GM08714 (cell line): Measurements from ENCODE around the gene ARHGEF25.
A peak's percentile ranks its signal among the peaks of the same experiment; 100 is the strongest.
"Not testable (repeated sequence)": the region's sequence is repeated elsewhere in the genome, so short reads cannot be mapped to it uniquely, and the experiment has no call there.

Source experiments
- H3K4me3 ChIP-seq: fragments of 200-500 bp; sonication (Bioruptor generic); 2 replicates; pipeline ENCODE4 v1.5.1; 2014; ENCODE audit warnings: mild to moderate bottlenecking, low read length, inconsistent platforms
- ZNF274 ChIP-seq: IDR thresholded peaks from 2 replicates; pipeline ENCODE4 v1.6.1; 2012; ENCODE audit warnings: mild to moderate bottlenecking, low read depth, low read length

ARHGEF25 gene

DNA sequence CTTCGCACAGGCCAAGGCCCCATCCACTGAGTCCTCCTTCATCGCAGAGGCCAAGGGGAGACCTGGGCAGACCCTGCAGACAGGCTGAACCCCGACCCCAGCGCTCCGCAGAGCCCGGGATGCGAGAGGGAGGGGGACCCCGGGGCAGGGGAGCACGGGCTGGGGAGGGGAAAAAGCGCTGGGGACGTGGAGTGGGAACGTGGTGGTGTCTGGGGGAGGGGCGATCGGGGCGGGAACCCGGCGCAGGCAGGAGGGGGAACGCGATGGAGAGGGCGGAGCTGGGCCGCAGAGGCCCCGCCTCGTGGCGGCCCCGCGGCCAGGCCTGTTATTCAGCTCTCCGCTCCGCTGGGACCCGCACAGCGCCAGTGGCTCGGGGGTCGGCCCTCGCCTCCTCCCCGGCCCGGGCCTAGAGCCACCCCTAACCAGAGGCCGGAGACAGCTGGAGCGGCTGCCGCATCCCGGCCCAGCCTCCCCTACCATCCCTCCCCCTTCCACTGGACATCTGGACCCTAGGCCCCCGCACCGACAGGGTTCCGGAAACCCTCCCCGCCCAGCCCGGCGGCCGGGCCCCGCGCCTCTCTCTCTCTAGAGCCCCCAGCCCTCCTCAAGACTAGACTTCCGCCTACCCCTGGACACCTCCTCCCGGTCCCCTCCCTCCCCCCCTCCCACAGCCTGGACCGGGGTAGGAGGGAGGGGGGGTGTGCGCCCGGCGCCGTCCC lies at the start of gene ARHGEF25:
Gene ARHGEF25, plus strand, starts transcription at position 328 of the 719 bp plus-strand sequence. CDS start 460 bp downstream, outside the sequence.
- TF ChIP-seq ZNF274: no peak
- peak within 1 kb of the TSS; percentile 57; the same call in 1 of the 2 replicates for H3K4me3 ChIP-seq

DNA sequence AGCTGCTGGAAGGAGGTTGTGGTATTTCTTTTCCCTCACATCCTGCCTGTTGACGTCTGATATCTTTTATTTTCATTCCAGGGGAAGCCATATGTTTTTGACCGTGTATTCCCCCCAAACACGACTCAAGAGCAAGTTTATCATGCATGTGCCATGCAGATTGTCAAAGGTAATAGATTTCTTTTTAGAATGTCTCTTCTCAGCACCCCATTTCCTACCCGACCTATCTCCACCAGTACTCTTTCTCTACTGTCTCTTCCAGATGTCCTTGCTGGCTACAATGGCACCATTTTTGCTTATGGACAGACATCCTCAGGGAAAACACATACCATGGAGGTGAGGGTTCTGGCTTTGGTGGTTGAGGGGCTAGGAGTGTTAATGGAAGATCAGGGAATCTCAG lies 47.9 kb upstream of the ARHGEF25 start:
- TF ChIP-seq ZNF274: no peak
- no peak overlapping the region for H3K4me3 ChIP-seq

GRCh38 chr12:57564178-57564740 lies 47.0 kb upstream of the ARHGEF25 start:
- H3K4me3 ChIP-seq: no peak overlapping the region
- no peak for TF ChIP-seq ZNF274

GRCh38 chr12:57568838-57569237 lies 42.4 kb upstream of the ARHGEF25 start:
- TF ChIP-seq ZNF274: no peak
- no peak overlapping the region for H3K4me3 ChIP-seq

DNA sequence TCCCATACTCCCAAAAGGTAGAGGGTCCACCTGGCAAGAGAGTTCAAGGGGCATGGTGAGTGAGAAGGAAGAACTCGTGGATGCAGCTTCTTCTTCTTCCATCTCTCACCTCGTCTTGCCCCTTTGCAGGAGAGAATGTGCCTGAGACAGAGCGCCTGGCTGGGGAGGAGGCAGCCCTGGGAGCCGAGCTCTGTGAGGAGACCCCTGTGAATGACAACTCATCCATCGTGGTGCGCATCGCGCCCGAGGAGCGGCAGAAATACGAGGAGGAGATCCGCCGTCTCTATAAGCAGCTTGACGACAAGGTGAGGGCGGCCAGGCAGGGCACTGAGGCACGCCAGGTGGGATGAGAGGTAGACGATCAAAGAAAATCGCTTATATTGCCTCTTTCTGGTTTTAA lies 41.4 kb upstream of the ARHGEF25 start:
- TF ChIP-seq ZNF274: no peak

GRCh38 chr12:57570438-57570837 lies 40.8 kb upstream of the ARHGEF25 start:
- H3K4me3 ChIP-seq: not testable (repeated sequence)

More for the DNA sequence above, 41.4 kb upstream of the ARHGEF25 start:
- no peak overlapping the region for H3K4me3 ChIP-seq

DNA sequence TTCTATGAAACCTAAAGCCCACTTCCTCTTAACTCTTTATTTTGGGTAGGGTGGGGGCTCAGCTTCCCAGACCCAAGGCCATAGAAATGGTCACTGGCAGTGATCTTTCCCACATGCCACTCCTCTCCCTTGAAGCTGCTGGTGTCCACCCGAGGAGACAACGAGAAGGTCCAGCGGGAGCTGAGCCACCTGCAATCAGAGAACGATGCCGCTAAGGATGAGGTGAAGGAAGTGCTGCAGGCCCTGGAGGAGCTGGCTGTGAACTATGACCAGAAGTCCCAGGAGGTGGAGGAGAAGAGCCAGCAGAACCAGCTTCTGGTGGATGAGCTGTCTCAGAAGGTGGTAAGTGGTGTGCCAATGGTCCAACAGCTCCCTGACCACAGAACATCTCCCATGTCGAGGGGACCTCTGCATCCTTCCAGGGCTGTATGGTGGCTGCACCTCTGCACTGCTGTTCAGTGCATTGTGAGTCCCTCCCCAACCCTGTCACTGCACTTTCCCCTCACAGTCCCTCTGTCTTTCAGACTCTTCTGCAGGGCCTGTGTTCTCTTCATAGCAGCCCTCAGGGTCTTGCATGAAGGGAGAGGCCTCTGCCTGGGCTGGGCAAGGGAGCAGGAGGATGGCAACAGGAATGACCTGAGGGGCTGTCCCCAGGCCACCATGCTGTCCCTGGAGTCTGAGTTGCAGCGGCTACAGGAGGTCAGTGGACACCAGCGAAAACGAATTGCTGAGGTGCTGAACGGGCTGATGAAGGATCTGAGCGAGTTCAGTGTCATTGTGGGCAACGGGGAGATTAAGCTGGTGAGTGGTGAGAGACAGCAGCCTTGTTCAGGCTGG lies 39.1 kb upstream of the ARHGEF25 start:
- H3K4me3 ChIP-seq: no peak overlapping the region
- no peak for TF ChIP-seq ZNF274

DNA sequence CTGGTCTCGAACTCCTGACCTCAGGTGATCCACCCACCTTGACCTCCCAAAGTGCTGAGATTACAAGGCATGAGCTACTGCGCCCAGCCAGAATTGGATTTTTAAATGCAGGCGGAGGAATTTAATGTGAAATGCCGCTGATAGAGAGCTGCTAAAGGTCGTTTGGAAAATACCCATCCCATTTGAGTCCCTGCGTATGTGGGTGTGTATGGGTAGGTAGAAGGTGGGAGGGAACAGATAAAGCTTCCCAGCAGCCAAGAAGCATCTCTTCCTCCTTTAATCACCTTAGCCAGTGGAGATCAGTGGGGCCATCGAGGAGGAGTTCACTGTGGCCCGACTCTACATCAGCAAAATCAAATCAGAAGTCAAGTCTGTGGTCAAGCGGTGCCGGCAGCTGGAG lies 36.4 kb upstream of the ARHGEF25 start:
- H3K4me3 ChIP-seq: no peak overlapping the region
- no peak for TF ChIP-seq ZNF274

- no peak overlapping the region for H3K4me3 ChIP-seq
- TF ChIP-seq ZNF274: no peak
Observed at GRCh38 chr12:57575771-57576612, 35.2 kb upstream of the ARHGEF25 start.

DNA sequence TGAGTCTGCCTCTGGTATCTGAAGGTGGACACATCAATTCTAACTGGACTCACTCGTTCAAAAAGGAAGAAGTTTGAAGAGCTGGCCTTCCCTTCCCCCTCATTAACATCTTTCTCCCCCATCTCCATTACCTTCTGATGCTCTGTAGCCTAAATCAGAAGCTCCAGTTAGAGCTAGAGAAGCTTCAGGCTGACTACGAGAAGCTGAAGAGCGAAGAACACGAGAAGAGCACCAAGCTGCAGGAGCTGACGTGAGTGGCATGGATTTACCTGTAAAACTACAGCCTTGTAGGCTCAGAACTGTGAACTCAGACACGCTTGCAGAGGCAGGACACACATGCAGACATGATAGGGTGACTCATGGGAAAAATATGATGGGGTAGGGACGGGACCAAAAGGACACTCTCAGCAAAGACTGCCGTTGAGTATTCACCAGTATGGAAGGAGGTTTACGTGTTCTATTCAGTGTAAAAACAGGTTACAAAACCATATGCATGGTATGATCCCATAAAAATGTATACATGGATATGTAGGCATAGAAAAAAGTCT lies 34.5 kb upstream of the ARHGEF25 start:
- no peak overlapping the region for H3K4me3 ChIP-seq
- TF ChIP-seq ZNF274: no peak

- no peak overlapping the region for H3K4me3 ChIP-seq
- no peak for TF ChIP-seq ZNF274
Observed at GRCh38 chr12:57577981-57578758, 33.1 kb upstream of the ARHGEF25 start.

DNA sequence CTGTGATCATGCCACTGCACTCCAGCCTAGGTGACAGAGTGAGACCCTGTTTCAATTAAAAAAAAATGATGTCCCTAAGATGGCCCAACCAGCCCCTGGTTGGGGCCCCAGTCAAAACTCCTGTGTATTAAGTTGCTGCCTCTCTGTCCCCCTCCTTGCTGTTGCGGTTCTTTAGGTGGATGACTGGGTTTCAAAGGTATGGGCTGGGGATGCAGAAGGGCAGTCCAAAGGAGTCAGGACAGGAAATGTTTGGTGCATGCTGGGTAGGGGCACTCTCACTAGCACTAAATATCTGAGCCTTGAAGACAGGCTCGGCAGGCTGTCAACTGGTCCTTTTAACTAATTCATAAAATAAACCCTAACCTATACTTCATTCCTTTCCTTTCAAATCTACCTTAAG lies 32.2 kb upstream of the ARHGEF25 start:
- no peak overlapping the region for H3K4me3 ChIP-seq
- TF ChIP-seq ZNF274: no peak
